Stimulated activated CD4-positive, alpha-beta T cell treated with anti-CD3 and anti-CD28 coated beads, Interleukin-1b, Interleukin-23, amount 100 ng/mL, for 48 hours (primary cell): ENCODE measurements around the gene DNAH6.

Experiments used
- DNase-seq: peaks from one replicate; pipeline ENCODE4 v3.0.0-alpha.2; 2020

The DNAH6 gene

DNA sequence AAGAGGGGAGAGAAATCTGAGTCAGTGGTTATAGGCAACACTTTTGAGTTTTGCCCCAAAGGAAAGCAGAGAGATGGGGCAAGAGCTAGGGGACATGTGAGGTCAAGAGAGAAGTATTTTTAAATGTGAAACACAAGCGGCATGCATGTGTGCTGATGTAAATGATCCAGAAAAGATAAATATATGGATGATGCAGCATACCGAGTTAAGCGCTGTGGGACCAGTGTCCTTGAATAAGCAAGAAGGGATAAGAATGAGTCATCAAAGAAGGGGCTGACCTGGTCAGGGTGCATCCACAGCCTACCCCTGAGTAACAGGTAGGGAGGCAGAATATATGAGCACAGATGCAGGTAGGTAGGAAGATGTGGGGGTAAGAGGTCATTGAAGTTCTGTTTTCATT, 183.7 kb downstream of the DNAH6 start:
- no peak for DNase-seq

DNA sequence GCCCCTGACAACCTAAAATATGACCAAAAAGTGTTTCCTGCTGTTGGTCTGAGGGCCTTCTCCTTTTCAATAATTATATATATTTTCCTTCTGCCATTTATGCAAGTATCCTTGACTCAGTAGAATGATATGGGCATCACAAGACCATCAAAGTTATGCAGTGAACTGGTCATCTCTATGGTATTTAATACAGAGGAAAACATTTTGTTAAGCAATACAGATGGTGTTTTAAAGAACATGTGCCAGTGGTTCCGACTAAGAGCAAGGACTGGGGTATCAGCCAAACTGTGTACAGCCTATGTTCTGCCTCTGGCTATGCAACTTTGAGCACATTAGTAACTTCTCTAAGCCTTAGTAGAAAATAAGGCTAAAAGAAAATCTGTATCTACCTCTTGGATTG, 185.6 kb downstream of the DNAH6 start:
- DNase-seq, result no peak

DNA sequence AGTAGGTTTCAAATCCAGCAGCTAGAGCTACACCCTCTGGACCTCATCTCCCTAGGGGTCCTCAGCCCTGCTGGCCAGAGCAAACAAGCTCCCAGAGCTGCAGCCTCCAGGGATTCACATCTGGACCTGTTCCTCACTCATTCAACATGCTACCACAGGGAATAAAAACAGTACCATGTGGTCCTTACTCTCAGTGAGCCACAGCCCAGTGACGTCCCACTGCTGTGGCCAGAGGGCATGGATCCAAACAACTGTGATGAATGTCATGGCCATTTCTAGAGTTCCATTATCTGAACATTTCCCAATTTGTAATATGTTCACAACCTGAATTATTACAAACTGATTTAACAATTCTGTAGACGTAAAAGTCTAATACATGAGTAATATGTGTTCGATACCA, 186.6 kb downstream of the DNAH6 start:
- DNase-seq, result no peak

DNA sequence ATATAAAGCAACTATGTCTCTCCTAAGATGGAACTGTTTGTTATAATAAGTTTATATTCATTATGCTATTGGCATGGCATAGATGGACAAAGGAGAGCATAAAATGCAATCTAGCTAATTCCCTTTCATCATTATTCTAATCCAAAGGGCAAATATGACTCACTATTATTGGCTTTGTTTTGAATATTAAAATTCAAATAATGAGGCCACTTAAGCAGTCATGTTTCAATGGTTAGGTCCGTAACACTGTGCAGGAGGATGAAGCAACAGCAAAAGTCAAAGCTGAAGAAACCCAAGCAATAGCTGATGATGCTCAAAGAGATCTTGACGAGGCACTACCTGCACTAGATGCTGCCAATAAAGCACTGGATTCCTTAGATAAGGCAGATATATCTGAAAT, 187.5 kb downstream of the DNAH6 start:
- DNase-seq, result no peak

DNA sequence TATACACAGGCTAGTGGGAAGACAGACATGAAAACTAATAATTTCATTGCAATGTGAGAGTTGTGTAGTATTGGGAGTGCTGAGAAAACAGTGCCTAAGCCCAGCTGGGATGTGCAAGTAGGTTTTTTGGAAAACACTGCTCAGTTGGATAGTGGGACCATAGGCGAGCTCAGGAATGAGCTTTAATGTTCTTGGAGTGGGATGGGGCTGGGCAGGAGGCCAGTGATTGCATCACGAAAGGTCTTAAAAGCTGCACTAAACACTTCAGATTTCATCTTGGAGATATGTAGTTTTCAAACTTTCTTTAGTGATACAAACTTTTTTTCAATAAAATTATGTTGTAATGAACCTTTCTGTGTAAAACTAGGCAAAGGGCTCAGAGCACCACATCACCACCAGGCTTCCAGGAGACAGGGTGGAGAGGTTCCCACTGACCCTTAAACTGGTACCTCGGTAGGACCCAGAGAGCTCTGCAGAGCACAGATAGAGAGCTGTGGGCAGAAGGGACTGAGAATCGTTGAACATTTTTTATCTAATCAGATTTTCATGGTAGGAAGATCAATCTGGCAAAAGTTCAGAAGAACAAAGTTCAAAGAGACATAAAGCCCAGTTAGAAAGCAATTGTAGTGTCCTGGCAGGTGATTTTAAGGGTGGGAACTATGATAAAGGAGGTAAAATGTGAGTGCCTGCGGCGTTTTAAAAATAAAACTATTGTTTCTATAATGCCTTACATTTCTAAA, 188.4 kb downstream of the DNAH6 start:
- DNase-seq, result no peak

DNA sequence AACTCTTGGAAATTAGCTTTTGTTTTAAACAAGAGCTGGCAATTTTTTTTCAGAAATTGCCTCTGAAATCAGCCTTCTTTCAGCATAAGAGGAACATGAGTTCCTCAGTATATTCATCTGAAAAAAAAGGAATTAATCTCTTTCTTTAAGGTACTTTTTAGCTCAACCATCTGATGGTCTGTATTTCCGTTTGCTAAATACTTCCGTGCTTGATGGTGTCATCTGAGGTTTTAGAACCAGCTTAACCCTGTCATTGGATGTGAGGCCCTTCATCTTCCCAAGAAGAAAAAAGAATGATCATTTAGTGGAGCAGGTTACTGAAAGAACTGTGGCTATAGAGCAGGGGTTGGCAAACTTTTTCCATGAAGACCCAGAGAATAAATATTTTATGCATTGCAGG, 189.6 kb downstream of the DNAH6 start:
- no peak for DNase-seq

DNA sequence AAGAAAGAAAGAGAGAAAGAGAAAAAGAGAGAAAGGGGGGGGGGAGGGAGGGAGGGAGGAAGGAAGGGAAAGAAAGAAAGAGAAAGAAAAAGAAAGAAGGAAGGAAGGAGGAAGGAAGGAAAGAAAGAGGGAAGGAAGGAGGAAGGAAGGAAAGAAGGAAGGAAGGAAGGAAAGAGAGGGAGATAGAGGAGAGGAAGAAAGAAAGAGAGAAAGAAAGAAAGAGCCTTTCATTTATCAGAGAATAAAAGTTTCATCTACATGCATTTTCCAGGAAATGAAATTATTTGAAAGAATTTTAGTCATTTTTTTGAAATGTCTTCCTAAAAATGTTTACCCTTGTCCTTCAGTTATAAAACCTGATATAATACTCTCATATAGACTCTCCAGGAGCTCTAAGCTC, 192.1 kb downstream of the DNAH6 start:
- no peak for DNase-seq

DNA sequence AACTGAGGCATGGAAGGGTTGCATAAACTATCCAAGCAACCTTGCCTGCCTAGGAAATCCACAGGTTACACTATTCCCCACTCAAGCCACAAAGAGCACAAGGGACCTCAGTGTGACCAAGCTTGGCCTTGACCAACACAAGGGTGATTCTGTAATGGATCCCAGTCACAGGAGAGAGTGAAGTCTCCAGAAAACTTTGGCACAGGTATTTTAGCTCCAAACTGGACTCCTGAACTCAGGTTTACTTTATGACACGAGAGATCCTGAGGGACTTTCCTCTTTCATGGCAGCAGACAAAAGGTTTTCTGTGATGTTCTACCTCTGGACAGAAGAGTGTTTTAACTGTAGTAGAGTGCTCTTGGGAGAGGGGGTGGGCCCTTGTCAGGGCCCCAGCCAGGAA, 195.4 kb downstream of the DNAH6 start:
- DNase-seq, result no peak

DNA sequence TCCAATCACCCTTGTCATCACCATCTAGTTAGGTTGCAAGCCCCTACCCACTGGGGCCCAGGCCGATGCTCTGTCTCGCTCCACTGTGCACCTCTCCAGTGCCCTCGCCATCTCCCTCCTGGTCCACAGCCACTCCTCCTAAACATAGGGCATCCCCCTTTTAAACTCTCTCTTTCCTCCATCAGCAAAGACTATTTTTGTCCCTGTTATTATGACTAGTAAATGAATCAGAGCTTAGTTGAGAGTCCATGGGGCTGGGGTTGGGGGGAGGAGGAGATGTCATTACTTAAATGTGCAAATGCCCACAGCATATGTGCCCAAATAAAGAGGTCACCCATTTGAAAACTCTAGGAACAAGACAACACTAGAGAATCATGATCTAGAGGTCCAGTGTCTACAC, 197.1 kb downstream of the DNAH6 start:
- DNase-seq, result no peak

DNA sequence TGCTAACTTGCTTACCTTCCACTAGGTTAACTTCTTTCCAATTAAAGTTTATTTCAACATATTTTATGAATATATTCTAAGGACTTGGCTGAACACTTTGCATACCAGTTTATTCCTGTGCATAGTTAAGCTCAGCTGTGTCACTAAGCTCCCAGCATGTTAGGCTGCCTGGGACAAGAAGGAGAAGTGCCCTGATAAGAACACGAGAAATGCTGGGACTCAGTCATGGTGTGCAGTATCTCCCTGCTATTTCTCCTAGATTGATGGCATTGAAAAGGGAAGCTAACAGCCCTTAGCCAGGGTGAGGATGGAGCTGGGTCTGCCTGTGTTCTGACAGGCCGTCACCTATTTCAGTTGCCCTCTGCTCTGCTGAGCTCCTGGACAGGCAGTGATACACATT, 200.3 kb downstream of the DNAH6 start:
- DNase-seq, result no peak

DNA sequence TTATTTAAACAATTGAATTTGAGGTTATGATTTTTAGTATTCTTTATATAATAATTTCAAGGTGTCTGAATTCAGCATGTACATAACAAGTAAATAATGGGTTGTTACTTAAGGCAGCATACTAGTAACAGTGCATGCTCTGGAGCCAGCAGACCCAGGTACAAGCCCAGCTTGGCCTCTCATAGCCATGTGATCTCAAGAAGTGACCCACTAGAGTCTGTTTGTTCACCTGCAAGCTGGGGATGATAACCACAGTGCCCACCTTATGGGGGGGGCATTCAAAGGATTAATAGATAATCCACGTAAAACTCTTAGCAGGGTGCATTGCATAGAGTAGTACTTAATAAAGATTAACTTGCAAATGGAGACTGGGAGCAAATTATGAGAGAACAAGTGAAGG, 201.0 kb downstream of the DNAH6 start:
- no peak for DNase-seq

DNA sequence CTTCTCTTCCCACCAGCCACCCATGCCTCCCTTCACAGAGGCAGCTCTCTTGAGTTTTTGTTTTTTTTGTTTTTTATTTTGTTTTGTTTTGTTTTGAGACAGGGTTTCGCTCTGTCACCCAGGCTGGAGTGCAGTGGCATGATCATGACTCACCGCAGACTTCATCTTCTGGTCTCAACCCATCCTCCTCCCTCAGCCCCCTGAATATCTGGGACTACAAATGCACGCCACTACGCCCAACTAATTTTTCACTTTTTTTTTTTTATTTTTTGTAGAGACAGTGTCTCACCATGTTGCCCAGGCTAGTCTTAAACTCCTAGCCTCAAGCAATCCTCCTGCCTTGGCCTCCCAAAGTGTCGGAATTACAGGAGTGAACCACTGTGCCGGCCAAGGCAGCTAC, 203.1 kb downstream of the DNAH6 start:
- DNase-seq, result no peak

DNA sequence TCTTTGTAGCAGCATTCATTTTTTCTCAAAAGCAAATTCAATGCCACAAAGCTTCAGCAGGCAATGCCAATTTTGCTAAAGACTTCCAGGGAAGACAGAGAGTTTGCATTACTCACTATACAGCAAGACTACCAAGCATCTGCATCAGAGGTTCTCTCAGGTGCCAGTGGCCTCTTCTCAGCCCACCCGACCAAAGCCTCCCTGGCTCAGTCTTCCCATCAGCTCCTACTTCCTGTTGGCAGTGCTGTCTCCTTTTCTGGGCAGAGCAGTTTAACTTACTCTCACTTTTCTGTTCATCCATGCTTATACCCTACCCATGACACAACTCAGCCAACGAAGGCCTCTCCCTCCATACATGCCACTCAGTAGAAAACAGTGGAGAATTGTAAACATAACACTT, 207.5 kb downstream of the DNAH6 start:
- no peak for DNase-seq

DNA sequence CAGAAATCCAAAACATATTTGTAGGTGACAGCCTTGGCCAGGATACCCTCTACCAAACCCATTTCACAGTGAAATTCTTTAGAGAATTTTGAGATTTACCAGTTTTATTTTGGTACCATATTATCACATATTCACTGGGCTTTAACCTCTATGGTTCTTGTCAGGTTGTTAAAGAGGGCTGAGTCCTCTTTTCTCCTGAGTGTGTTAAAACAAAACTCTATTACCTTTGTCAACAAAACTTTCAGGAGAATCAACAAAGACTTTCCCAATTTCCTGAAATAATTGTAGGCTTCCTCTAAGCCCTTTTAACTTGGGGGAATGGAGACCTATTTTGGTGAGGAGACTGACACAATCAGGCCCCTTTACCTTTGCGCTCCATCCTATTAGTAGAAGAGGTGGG, 209.4 kb downstream of the DNAH6 start:
- DNase-seq, result no peak

DNA sequence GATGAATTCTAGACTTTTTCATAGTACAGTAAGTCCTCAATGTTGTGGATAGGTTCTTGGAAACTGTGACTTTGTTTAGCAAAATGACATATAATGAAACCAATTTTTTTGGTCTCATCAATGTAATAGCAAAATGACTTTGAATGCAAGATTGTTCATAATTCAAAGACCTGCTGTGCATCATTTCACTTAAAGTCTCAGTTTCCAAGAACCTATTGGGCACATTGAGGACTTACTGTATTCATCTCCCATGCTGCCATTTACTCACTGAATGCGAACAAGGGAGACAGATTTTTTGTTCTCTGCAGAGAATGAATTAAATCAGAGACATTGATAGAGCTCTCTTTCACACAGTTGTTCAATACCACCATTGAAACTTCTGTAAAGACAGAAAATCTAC, 211.0 kb downstream of the DNAH6 start:
- no peak for DNase-seq

DNA sequence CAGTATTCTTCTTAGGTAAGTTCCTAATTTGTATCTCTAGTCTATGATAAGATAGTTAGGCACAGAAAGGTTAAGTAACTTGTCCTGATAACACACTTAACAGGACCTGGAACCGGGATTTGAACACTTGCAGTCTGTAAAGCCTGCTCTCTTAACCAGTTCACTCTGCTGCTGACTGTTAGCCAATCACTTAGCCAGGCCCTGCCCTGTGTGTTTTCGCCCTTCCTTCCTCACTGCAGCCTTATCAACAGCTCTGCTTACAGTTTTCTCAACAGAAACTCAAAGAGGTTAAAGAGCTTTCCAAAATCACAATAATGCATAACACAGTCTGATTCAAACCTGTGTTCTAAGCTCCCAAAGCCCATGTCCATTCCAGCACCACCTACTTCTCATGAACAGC, 212.9 kb downstream of the DNAH6 start:
- no peak for DNase-seq

DNA sequence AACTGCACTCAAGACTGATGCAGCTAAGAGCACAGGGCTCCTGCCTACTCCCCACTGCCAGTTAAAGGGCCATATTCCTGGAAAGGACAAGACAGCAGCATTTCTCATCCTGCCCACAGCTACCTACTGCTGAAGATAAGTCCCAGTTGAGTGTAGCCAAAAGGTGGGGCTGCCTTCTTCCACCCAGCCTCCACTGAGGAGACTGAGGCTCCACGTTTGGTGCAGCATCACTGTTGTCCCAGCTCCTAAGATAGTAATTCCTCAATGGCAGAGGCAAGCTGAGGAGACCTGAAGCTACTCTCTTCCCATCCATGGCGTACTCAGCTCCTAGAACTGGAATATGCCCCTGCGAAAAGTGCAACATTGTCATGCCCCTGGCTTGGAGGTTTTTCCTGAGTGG, 214.9 kb downstream of the DNAH6 start:
- no peak for DNase-seq

DNA sequence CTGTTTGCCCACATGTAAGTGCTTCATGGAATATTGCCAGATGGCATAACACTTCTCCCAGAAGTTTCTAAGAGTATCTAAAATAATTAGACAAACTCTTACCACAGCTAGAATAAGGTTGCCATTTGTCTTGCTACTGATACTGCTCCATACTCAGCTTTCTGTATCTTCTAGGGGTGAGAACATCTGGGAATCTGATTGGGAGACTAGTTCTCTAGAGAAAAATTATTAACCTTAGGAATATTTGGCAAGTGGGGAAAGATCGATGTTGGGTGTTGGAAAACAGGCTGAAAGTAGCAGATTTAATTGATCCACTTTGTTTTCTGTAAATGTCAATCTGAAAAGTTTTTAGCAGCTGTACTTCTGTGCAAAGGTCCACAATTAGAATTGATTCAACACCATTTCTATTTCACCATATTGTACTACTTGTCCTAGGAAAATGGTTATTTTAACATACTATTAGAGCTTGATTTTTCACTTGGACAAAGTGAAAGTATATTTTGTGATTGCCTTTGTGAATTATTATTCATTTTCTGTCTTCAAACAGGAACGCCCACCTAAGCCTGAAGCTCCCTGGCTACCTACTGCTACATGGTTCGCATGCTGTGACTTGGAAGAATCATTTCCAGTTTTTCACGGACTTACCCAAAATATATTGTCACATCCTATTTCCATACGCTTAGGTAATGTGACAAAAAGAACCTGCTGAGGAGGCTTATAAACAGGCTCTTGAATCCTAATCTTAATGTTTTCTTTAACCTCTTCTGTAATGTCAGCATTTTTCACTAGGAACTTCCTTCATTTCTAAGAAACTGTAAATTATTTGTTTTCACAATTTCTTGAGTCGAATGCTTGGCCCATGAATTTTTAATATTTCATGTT, 216.8 kb downstream of the DNAH6 start:
- no peak for DNase-seq

DNA sequence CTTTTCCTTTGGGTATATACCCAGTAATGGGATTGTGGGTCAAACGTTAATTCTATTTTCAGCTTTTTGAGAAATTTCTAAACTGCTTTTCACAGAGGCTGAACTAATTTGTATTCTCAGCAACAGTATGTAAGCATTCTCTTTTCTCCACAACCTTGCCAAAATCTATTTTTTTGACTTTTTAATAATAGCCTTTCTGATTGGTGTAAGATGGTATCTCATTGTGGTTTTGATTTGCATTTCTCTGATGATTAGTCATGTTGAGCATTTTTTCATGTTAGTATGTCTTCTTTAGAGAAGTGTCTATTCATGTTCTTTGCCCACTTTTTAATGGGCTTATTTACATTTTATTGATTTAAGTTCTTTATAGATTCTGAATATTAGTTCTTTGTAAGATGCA, 219.1 kb downstream of the DNAH6 start:
- no peak for DNase-seq

DNA sequence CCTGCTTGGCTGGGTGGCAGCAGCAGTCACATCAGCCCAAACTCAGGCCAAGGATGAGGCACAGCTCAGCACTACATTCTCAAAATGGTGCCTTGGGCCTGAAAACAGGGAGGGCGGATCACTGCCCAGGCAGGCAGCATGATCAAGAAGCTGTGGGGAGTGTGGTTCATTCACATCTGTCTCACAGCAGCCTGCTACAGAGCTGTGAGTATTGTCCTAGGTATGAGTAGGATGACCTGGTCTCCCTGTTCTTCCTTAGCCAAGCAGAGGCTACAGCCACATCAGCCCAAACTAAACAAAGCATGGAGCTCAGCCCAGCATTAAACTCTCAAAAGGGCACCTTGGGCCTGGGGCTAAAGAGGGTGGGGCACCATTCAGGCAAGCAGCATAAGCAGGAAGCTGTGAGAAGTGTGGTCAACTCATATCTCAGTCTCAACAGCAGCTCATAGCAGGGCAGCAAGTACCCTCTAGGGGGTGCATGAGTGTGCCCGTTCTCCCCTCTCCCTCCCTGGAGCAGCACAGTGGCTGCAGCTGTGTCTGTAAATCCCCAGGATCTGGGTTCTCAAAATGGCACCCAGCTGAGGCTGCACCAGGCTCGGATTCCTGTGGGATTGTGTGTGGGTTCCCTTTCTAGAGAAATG, 225.0 kb downstream of the DNAH6 start:
- peak; percentile 59 for DNase-seq

DNA sequence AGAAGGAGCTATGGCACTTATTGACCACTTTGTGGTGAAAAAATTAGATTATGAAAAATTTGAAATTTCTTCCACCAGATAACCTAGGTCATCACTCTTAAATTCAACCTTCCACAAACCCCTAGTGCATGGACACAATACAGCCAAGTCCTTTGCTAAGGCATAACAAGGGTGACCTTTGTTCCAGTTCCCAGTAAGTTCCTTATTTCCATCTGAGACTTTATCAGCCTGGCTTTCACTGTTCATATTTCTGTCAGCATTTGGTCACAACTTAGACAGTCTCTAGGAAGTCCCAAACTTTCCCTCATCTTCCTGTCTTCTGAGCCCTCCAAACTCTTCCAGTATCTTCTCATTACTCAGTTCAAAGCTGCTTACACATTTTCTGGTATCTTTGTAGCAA, 232.0 kb downstream of the DNAH6 start:
- no peak for DNase-seq

DNA sequence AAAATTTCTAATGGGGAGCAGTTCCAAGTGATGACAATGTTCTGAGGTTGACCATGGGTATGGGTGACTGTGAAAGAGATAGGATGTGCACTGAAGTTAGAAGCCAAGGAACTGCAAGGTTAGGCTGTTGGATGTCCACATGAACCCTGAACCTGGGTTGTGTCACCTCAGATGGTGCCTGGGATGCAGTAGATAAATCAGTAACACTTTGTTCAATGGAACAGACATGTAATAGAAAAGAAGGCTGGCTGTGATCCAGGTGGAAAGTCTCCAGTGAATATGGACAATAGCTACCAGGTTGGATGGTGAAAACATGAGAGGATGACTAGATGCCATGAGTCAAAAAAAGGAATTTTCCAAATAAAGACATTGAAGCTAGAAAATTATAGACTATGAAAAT, 233.1 kb downstream of the DNAH6 start:
- no peak for DNase-seq

DNA sequence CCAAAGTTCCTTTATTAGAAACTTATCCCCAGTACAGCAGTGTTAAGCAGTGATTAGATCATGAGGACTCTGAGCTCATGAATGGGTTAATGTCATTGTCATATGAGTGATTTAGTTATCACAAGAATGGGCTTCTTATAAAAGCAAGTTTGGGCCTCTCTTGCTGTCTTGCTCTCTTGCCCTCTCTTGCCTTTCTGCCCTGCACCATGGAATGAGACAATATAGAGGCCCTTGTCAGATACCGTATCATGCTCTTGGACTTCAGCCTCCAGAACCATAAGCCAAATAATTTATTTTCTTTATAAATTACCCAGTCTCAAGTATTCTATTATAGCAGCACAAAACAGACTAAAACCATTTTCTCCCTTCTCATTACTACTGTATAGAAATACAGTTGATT, 238.8 kb downstream of the DNAH6 start:
- DNase-seq, result no peak

DNA sequence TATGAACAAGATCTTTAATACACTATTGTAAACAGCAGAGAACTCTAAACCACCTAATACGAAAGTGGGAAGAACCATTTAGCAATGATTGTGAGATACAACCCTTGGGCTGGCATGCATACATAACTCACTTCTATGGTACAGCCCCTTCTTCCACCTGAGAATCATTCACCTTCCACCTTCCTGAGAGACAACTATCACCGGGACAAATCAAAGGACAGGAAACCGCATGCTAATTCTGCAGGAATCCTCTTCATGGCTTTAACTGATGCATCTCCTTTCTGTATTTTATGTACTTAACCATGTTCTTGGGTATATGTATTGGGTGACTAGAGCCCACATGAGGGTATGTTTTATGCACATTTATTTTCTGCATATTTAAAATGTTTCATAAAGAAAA, 241.3 kb downstream of the DNAH6 start:
- DNase-seq, result no peak
